Esophagus squamous epithelium (tissue), 4 donors: Measurements from ENCODE around the gene NMNAT3.

Source experiments
- CTCF ChIP-seq, 6 experiments: fragments of 450-650 bp in 4 of 6; fragments of 200-600 bp in 2 of 6; sonication (generic) in 2 of 6; IDR thresholded peaks; one replicate each; pipeline ENCODE4 v1.5.1; 2016 to 2019; ENCODE audit warnings: antibody characterized with exemption in 6 of 6, mild to moderate bottlenecking in 4 of 6, moderate library complexity in 4 of 6
- POLR2A ChIP-seq, 4 donors: fragments of 450-650 bp; IDR thresholded peaks; one replicate each; pipeline ENCODE4 v1.6.1; 2017; ENCODE audit warnings: antibody characterized with exemption in 4 of 4, mild to moderate bottlenecking in 4 of 4, moderate library complexity in 3 of 4

- no peak for TF ChIP-seq POLR2A (IDR thresholded peaks at IDR 0.05)
- TF ChIP-seq CTCF (IDR thresholded peaks at IDR 0.05) = no peak
Observed at GRCh38 chr3:139527265-139527664, 150.5 kb downstream of the NMNAT3 start.
